ENCODE data around the gene HCAR3.

The HCAR3 gene

DNA sequence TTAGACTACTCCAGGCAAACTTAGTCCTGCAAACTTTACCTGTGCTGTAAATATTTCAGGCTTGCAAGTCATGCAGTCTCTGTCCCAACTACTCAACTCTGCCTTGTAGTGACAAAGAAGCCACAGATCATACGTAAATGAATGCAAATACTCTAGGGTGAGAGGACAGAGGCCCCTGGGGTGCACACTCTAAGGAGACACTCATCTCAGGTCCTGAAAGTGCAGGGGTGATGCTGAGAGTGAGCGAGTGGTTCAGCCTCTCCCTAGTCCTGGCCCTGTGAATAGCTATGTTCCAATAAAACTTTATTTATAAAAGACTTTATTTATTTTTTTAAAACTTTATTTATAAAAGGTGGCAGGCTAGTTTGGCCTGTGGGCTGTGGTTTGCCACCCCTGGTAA is 48.3 kb downstream of the HCAR3 start:
- DNase-seq (ENCODE audit: low read depth): no peak

DNA sequence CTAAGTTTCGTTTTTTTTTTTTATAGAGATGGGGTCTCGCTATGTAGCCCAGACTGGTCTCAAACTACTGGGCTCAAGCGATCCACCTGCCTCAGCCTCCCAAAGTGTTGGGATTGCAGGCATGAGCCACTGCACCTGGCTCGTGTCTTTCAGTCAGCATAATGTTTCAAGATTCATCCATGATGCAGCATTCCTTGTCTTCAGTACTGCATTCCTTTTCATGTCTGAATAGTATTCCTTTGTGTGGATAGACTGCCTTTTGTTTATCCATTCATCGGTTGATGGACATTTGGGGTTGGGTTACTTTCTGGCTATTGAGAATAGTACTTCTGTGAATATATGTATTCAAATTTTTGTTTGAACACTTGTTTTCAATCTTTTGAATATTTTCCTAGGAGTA is 50.9 kb downstream of the HCAR3 start:
- no peak for DNase-seq (ENCODE audit: low read depth)

DNA sequence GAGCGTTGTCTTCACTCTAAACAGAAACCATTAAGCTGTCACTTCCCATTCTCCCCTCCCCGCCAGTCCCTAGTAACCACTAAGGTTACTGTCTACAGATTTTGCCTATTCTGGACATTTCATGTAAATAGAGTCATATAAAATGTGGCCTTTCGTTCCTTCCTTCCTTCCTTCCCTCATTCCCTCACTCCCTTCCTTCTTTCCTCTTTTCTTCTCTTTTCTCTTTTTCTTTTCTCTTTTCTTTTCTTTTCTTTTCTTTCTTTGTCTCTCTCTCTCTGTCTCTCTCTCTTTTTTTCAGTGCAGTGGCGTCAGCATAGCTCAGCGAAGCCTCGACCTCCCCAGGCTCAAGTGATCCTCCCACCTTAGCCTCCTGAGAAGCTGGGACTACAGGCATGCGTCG is 51.3 kb downstream of the HCAR3 start:
- DNase-seq (ENCODE audit: low read depth): no peak

Data from stimulated activated CD8-positive, alpha-beta memory T cell treated with anti-CD3 and anti-CD28 coated beads, Interleukin-7, amount 100 ng/mL, for 24 hours (primary cell).